CD8-positive, alpha-beta memory T cell (primary cell): ENCODE data around the gene TP53I11. TPM values are rescaled to one million over a fixed set of nuclear protein-coding genes. Genes with fewer than 3 reads are reported as not detected.

Source experiments
- CTCF ChIA-PET: fragments of 350-600 bp; sonication (Branson Sonifier 250); formaldehyde crosslinking; loops from one replicate; lab custom pipeline; 2021; ENCODE audit warnings: antibody characterized with exemption; lab: Charles Lee
- POLR2A ChIA-PET: fragments of 350-600 bp; sonication (Branson Sonifier 250); formaldehyde crosslinking; loops from one replicate; lab custom pipeline; 2021; ENCODE audit warnings: antibody characterized with exemption; lab: Charles Lee
- DNase-seq, 5 donors: peaks; one replicate each; pipeline versions ENCODE4 v3.0.0 to v3.0.0-alpha.2; 2020 to 2022; ENCODE audit warnings: mixed read lengths in 1 of 5
- H3K27ac ChIP-seq: one replicate; pipeline ENCODE4 v1.7.0; 2013; ENCODE audit warnings: low read depth, mild to moderate bottlenecking, low read length, moderate library complexity
- H3K27me3 ChIP-seq: 2 replicates; pipeline ENCODE4 v1.7.0; 2013; ENCODE audit warnings: low read length, mild to moderate bottlenecking; ENCODE audit not compliant: insufficient read depth, poor library complexity, severe bottlenecking
- H3K36me3 ChIP-seq: 2 replicates; pipeline ENCODE4 v1.7.0; 2013; ENCODE audit warnings: mild to moderate bottlenecking, low read length, moderate library complexity; ENCODE audit not compliant: insufficient read depth
- H3K4me1 ChIP-seq: 2 replicates; pipeline ENCODE4 v1.7.0; 2013; ENCODE audit warnings: mild to moderate bottlenecking, low read length, moderate library complexity; ENCODE audit not compliant: insufficient read depth
- H3K4me3 ChIP-seq: 2 replicates; pipeline ENCODE4 v1.7.0; 2013; ENCODE audit warnings: mild to moderate bottlenecking, low read length
- H3K9me3 ChIP-seq: 2 replicates; pipeline ENCODE4 v1.7.0; 2013; ENCODE audit warnings: mild to moderate bottlenecking, low read length
- H3K27ac Mint-ChIP-seq, 8 donors: one replicate each; pipeline ENCODE4 v1.8.0; 2020 to 2021; ENCODE audit warnings: mixed read lengths in 8 of 8, mild to moderate bottlenecking in 6 of 8, inconsistent platforms in 3 of 8, moderate library complexity in 3 of 8
- H3K27me3 Mint-ChIP-seq, 2 donors: one replicate each; pipeline ENCODE4 v1.8.0; 2020 to 2021; ENCODE audit warnings: mixed read lengths in 2 of 2, mild to moderate bottlenecking in 1 of 2, moderate library complexity in 1 of 2
- H3K36me3 Mint-ChIP-seq, 3 donors: one replicate each; pipeline ENCODE4 v1.8.0; 2020 to 2021; ENCODE audit warnings: mixed read lengths in 3 of 3, inconsistent platforms in 1 of 3, mild to moderate bottlenecking in 1 of 3
- H3K4me1 Mint-ChIP-seq, 3 donors: one replicate each; pipeline ENCODE4 v1.8.0; 2020 to 2021; ENCODE audit warnings: mixed read lengths in 3 of 3, inconsistent platforms in 1 of 3, mild to moderate bottlenecking in 1 of 3
- H3K4me3 Mint-ChIP-seq, 7 donors: one replicate each; pipeline ENCODE4 v1.8.0; 2020 to 2021; ENCODE audit warnings: mixed read lengths in 7 of 7, mild to moderate bottlenecking in 6 of 7, moderate library complexity in 4 of 7, inconsistent platforms in 2 of 7
- H3K9me3 Mint-ChIP-seq, 5 donors: one replicate each; pipeline ENCODE4 v1.8.0; 2020 to 2022; ENCODE audit warnings: mixed read lengths in 5 of 5, mild to moderate bottlenecking in 3 of 5, moderate library complexity in 2 of 5, inconsistent platforms in 1 of 5
- polyA plus RNA-seq: library from polyadenylated mRNA; unstranded; fragments of 300-500 nt; fragmentation: Illumina TruSeq; gene quantifications from one replicate; pipeline ENCODE4 v1.2.3, GENCODE V29; 2021
- total RNA-seq, 2 experiments: library from RNA; stranded (reverse); gene quantifications; one replicate each; pipeline ENCODE4 v1.2.3, GENCODE V29; 2021

TP53I11 gene
- 10 to 100 TPM; 16.9 to 18.1 TPM for total RNA-seq
- polyA plus RNA-seq = 32.1 TPM

GRCh38 chr11:44950625-44951476 lies at the start of gene TP53I11:
Gene TP53I11, minus strand, starts transcription at chr11:44950883. Its CDS starts 12,548 bp downstream, at chr11:44938335.
- ChIA-PET POLR2A (interaction anchor here (1.7 kb wide), 1 partner anchor 152 kb away, joined by 5 read pairs; no protein-coding TSS in a partner anchor), CTCF (interaction anchor here (1.0 to 1.7 kb wide), 11 partner anchors 8 to 154 kb away, joined by 3 to 9 read pairs (median 4); no protein-coding TSS in a partner anchor)
- no peaks in the 10 kb centered on the region for H3K27me3 ChIP-seq
- peaks cover 13 to 29% (median 27%) of the 10 kb centered on the region in 3 donors for H3K4me1 Mint-ChIP-seq
- H3K36me3 ChIP-seq = no peaks in the 10 kb centered on the region
- H3K4me1 ChIP-seq = no peaks in the 10 kb centered on the region
- peak within 1 kb of the TSS in 7 of 8 donors; percentile 29 to 92 (median 61) for H3K27ac Mint-ChIP-seq
- H3K9me3 ChIP-seq = no peaks in the 10 kb centered on the region
- no peak within 1 kb of the TSS for H3K27ac ChIP-seq
- H3K4me3 Mint-ChIP-seq = peak within 1 kb of the TSS; percentile 84 to 94 (median 90)
- peak within 1 kb of the TSS; percentile 55 for H3K4me3 ChIP-seq
- H3K9me3 Mint-ChIP-seq = no peaks in the 10 kb centered on the region
- DNase-seq = peak; percentile 43 to 73 (median 63)
- peaks cover 0 to 3% (median 0%) of the 10 kb centered on the region in 3 donors for H3K36me3 Mint-ChIP-seq
- H3K27me3 Mint-ChIP-seq = peaks cover 0 to 5% of the 10 kb centered on the region in 2 donors

- POLR2A ChIA-PET = no interaction called here
- no peaks in the 10 kb centered on the region for H3K9me3 Mint-ChIP-seq
- no peak overlapping the region for H3K27ac Mint-ChIP-seq
- no peaks in the 10 kb centered on the region for H3K4me1 Mint-ChIP-seq
- Histone ChIP-seq H3K27ac (no peak overlapping the region), H3K4me1 (no peaks in the 10 kb centered on the region), H3K36me3 (no peaks in the 10 kb centered on the region), H3K9me3 (no peaks in the 10 kb centered on the region), H3K4me3 (no peak overlapping the region), H3K27me3 (no peaks in the 10 kb centered on the region)
- H3K27me3 Mint-ChIP-seq = peaks cover 3 to 4% of the 10 kb centered on the region in 2 donors
- no peaks in the 10 kb centered on the region for H3K36me3 Mint-ChIP-seq
- no peak for DNase-seq
- no peak overlapping the region for H3K4me3 Mint-ChIP-seq
- CTCF ChIA-PET = interaction anchor here (1.0 to 1.3 kb wide), 2 partner anchors 63 to 111 kb away, joined by 3 read pairs; no protein-coding TSS in a partner anchor
Observed at GRCh38 chr11:44999068-44999467, 48.4 kb upstream of the TP53I11 start.

GRCh38 chr11:44998051-44998450 lies 47.4 kb upstream of the TP53I11 start:
- H3K36me3 Mint-ChIP-seq = no peaks in the 10 kb centered on the region
- H3K4me1 ChIP-seq = no peaks in the 10 kb centered on the region
- no peaks in the 10 kb centered on the region for H3K9me3 Mint-ChIP-seq
- POLR2A ChIA-PET = no interaction called here
- CTCF ChIA-PET = interaction anchor here (1.2 to 1.5 kb wide), 3 partner anchors 9 to 105 kb away, joined by 3 read pairs; no protein-coding TSS in a partner anchor
- H3K27me3 ChIP-seq = no peaks in the 10 kb centered on the region
- no peak overlapping the region for H3K27ac ChIP-seq
- H3K4me3 ChIP-seq = no peak overlapping the region
- peaks cover 0 to 2% (median 0%) of the 10 kb centered on the region in 3 donors for H3K4me1 Mint-ChIP-seq
- peaks cover 3% of the 10 kb centered on the region in 2 donors for H3K27me3 Mint-ChIP-seq
- peak overlapping the region in 1 of 8 donors; percentile 31 for H3K27ac Mint-ChIP-seq
- peak overlapping the region in 1 of 7 donors; percentile 18 for H3K4me3 Mint-ChIP-seq
- no peak for DNase-seq
- H3K9me3 ChIP-seq = no peaks in the 10 kb centered on the region
- H3K36me3 ChIP-seq = no peaks in the 10 kb centered on the region

GRCh38 chr11:44997566-44997965 lies 46.9 kb upstream of the TP53I11 start:
- CTCF ChIA-PET = interaction anchor here (1.2 to 1.5 kb wide), 3 partner anchors 9 to 105 kb away, joined by 3 read pairs; no protein-coding TSS in a partner anchor

GRCh38 chr11:44994753-44995152 lies 44.1 kb upstream of the TP53I11 start:
- peaks cover 4 to 10% (median 8%) of the 10 kb centered on the region in 3 donors for H3K4me1 Mint-ChIP-seq
- H3K4me1 ChIP-seq = no peaks in the 10 kb centered on the region
- no peak overlapping the region for H3K27ac ChIP-seq
- peak overlapping the region in 1 of 8 donors; percentile 44 for H3K27ac Mint-ChIP-seq
- H3K9me3 ChIP-seq = no peaks in the 10 kb centered on the region
- ChIA-PET CTCF (no interaction called here), POLR2A (no interaction called here)
- no peak overlapping the region for H3K4me3 ChIP-seq
- H3K4me3 Mint-ChIP-seq = no peak overlapping the region
- no peaks in the 10 kb centered on the region for H3K36me3 Mint-ChIP-seq
- H3K27me3 ChIP-seq = no peaks in the 10 kb centered on the region
- H3K9me3 Mint-ChIP-seq = no peaks in the 10 kb centered on the region
- H3K27me3 Mint-ChIP-seq = peaks cover 0 to 3% of the 10 kb centered on the region in 2 donors
- no peak for DNase-seq
- H3K36me3 ChIP-seq = no peaks in the 10 kb centered on the region

More at GRCh38 chr11:44997566-44997965, 46.9 kb upstream of the TP53I11 start:
- POLR2A ChIA-PET = no interaction called here
- Histone ChIP-seq H3K27ac (no peak overlapping the region), H3K4me1 (no peaks in the 10 kb centered on the region), H3K4me3 (no peak overlapping the region), H3K27me3 (no peaks in the 10 kb centered on the region), H3K36me3 (no peaks in the 10 kb centered on the region), H3K9me3 (no peaks in the 10 kb centered on the region)
- H3K27ac Mint-ChIP-seq = no peak overlapping the region
- H3K36me3 Mint-ChIP-seq = no peaks in the 10 kb centered on the region
- no peaks in the 10 kb centered on the region for H3K9me3 Mint-ChIP-seq
- no peak overlapping the region for H3K4me3 Mint-ChIP-seq
- H3K4me1 Mint-ChIP-seq = peaks cover 3 to 7% (median 4%) of the 10 kb centered on the region in 3 donors
- H3K27me3 Mint-ChIP-seq = peaks cover 0 to 3% of the 10 kb centered on the region in 2 donors
- no peak for DNase-seq

- Histone ChIP-seq H3K27me3 (no peaks in the 10 kb centered on the region), H3K36me3 (no peaks in the 10 kb centered on the region), H3K4me3 (no peak overlapping the region), H3K27ac (no peak overlapping the region), H3K4me1 (no peaks in the 10 kb centered on the region), H3K9me3 (no peaks in the 10 kb centered on the region)
- Mint-ChIP-seq H3K9me3 (no peaks in the 10 kb centered on the region), H3K36me3 (no peaks in the 10 kb centered on the region), H3K4me1 (peaks cover 4 to 10% (median 8%) of the 10 kb centered on the region in 3 donors), H3K27me3 (peaks cover 0 to 3% of the 10 kb centered on the region in 2 donors), H3K4me3 (no peak overlapping the region), H3K27ac (peak overlapping the region in 1 of 8 donors; percentile 52)
- DNase-seq = no peak
- ChIA-PET CTCF (no interaction called here), POLR2A (no interaction called here)
Observed at GRCh38 chr11:44993971-44994704, 43.5 kb upstream of the TP53I11 start.

- Mint-ChIP-seq H3K27ac (peak overlapping the region in 5 of 8 donors; percentile 10 to 69 (median 64)), H3K27me3 (peaks cover 0 to 3% of the 10 kb centered on the region in 2 donors), H3K4me3 (no peak overlapping the region), H3K4me1 (peaks cover 4 to 10% (median 8%) of the 10 kb centered on the region in 3 donors), H3K9me3 (no peaks in the 10 kb centered on the region), H3K36me3 (no peaks in the 10 kb centered on the region)
- ChIA-PET POLR2A (no interaction called here), CTCF (no interaction called here)
- H3K27ac ChIP-seq = no peak overlapping the region
- no peaks in the 10 kb centered on the region for H3K27me3 ChIP-seq
- H3K4me1 ChIP-seq = no peaks in the 10 kb centered on the region
- H3K4me3 ChIP-seq = no peak overlapping the region
- H3K36me3 ChIP-seq = no peaks in the 10 kb centered on the region
- no peaks in the 10 kb centered on the region for H3K9me3 ChIP-seq
- DNase-seq = no peak
Observed at GRCh38 chr11:44992774-44993173, 42.1 kb upstream of the TP53I11 start.
